Uterus (tissue), 4 donors: ENCODE data around the gene NOXO1. TPM values are rescaled to one million over a fixed set of nuclear protein-coding genes. Genes with fewer than 3 reads are reported as not detected.
"Not testable (repeated sequence)": the region's sequence is repeated elsewhere in the genome, so short reads cannot be mapped to it uniquely, and the experiment has no call there.

Experiments used
- DNase-seq, 2 donors: peaks; one replicate each; pipeline ENCODE4 v3.0.0-alpha.2; 2019 to 2020
- H3K27ac ChIP-seq, 2 donors: fragments of 200-600 bp; sonication (generic); 1 replicate in 1 of 2; 2 replicates in 1 of 2; pipeline ENCODE4 v1.5.1; 2016 to 2018
- H3K27me3 ChIP-seq, 2 donors: fragments of 200-600 bp; sonication (generic); one replicate each; pipeline ENCODE4 v1.5.1; 2018 to 2019; ENCODE audit warnings: control low read depth in 1 of 2
- H3K36me3 ChIP-seq, 2 donors: fragments of 200-600 bp; sonication (generic); one replicate each; pipeline ENCODE4 v1.5.1; 2019; ENCODE audit warnings: control low read depth in 1 of 2
- H3K4me1 ChIP-seq, 2 donors: fragments of 200-600 bp; sonication (generic); one replicate each; pipeline ENCODE4 v1.5.1; 2018 to 2019; ENCODE audit warnings: control low read depth in 1 of 2
- H3K4me3 ChIP-seq, 2 donors: fragments of 200-600 bp; sonication (generic); 1 replicate in 1 of 2; 2 replicates in 1 of 2; pipeline ENCODE4 v1.5.1; 2018 to 2019; ENCODE audit warnings: mild to moderate bottlenecking in 1 of 2
- H3K9me3 ChIP-seq, 2 donors: fragments of 200-600 bp; sonication (generic); one replicate each; pipeline ENCODE4 v1.5.1; 2019; ENCODE audit warnings: control low read depth in 1 of 2
- CTCF ChIP-seq, 4 experiments: fragments of 200-600 bp in 2 of 4; fragments of 450-650 bp in 2 of 4; sonication (generic) in 2 of 4; IDR thresholded peaks; one replicate each; pipeline ENCODE4 v1.5.1; 2016 to 2019; ENCODE audit warnings: antibody characterized with exemption in 4 of 4, mild to moderate bottlenecking in 2 of 4, moderate library complexity in 1 of 4
- POLR2A ChIP-seq, 2 donors: fragments of 450-650 bp; IDR thresholded peaks; one replicate each; pipeline ENCODE4 v1.6.1; 2016; ENCODE audit warnings: antibody characterized with exemption in 2 of 2, mild to moderate bottlenecking in 1 of 2, moderate library complexity in 1 of 2
- intact Hi-C: fragments of 100-400 bp; cut with DNase I; formaldehyde crosslinking; loops from one replicate; pipeline ENCODE4 v1.15.1; 2023; ENCODE audit warnings: low total_unique reads
- total RNA-seq, 4 donors: library from RNA; depleted of rRNA in 3 of 4; stranded (reverse); fragments of >200 nt in 3 of 4; gene quantifications; one replicate each; pipeline versions ENCODE4 v1.1.0 to v1.2.4, GENCODE V29; 2014 to 2023
- donor health status: DM: yes; HTN: yes; CAD: no.

NOXO1 gene
- total RNA-seq, 4 donors from 2014 or later, result 1.0 TPM; not detected in 3

- intact Hi-C loops, result no loop called here
- peaks cover 0 to 13% of the 10 kb centered on the region in 2 donors for H3K4me1 ChIP-seq
- H3K27ac ChIP-seq, result no peak within 1 kb of the TSS
- no peak for DNase-seq
- TF ChIP-seq POLR2A (IDR thresholded peaks at IDR 0.05) (no peak), CTCF (IDR thresholded peaks at IDR 0.05) (no peak)
- H3K27me3 ChIP-seq, result peaks cover 0 to 9% of the 10 kb centered on the region in 2 donors
- H3K4me3 ChIP-seq, result no peak within 1 kb of the TSS
- H3K36me3 ChIP-seq, result no peaks in the 10 kb centered on the region
- no peaks in the 10 kb centered on the region for H3K9me3 ChIP-seq
These were observed 38.2 kb upstream of the NOXO1 start, which contains the start of gene NPW for GRCh38 chr16:2019518-2019920. NPW (plus strand) TSS chr16:2019785.

GRCh38 chr16:2016407-2016922 is 35.2 kb upstream of the NOXO1 start:
- Histone ChIP-seq H3K36me3 (no peaks in the 10 kb centered on the region), H3K27me3 (peaks cover 0 to 9% of the 10 kb centered on the region in 2 donors), H3K27ac (no peak overlapping the region), H3K4me3 (no peak overlapping the region), H3K4me1 (peaks cover 0 to 13% of the 10 kb centered on the region in 2 donors), H3K9me3 (no peaks in the 10 kb centered on the region)
- TF ChIP-seq CTCF (IDR thresholded peaks at IDR 0.05) (no peak), POLR2A (IDR thresholded peaks at IDR 0.05) (no peak)
- DNase-seq, result no peak
- intact Hi-C loops, result no loop called here

GRCh38 chr16:2015947-2016208 is 34.6 kb upstream of the NOXO1 start:
- no peak for DNase-seq
- Histone ChIP-seq H3K27me3 (peaks cover 0 to 9% of the 10 kb centered on the region in 2 donors), H3K9me3 (no peaks in the 10 kb centered on the region), H3K36me3 (no peaks in the 10 kb centered on the region), H3K4me3 (no peak overlapping the region), H3K4me1 (peaks cover 0 to 13% of the 10 kb centered on the region in 2 donors), H3K27ac (no peak overlapping the region)
- TF ChIP-seq CTCF (IDR thresholded peaks at IDR 0.05), result no peak
- TF ChIP-seq POLR2A (IDR thresholded peaks at IDR 0.05), result no peak
- intact Hi-C loops, result no loop called here

GRCh38 chr16:2015117-2015946 is 34.1 kb upstream of the NOXO1 start:
- no peak overlapping the region for H3K27ac ChIP-seq
- peaks cover 0 to 10% of the 10 kb centered on the region in 2 donors for H3K4me1 ChIP-seq
- TF ChIP-seq POLR2A (IDR thresholded peaks at IDR 0.05) (no peak), CTCF (IDR thresholded peaks at IDR 0.05) (no peak)
- H3K9me3 ChIP-seq, result no peaks in the 10 kb centered on the region
- intact Hi-C loops, result no loop called here
- no peak overlapping the region for H3K4me3 ChIP-seq
- H3K36me3 ChIP-seq, result no peaks in the 10 kb centered on the region
- peaks cover 0 to 5% of the 10 kb centered on the region in 2 donors for H3K27me3 ChIP-seq
- no peak for DNase-seq

GRCh38 chr16:2013527-2013926 is 32.3 kb upstream of the NOXO1 start:
- Histone ChIP-seq H3K4me1 (peaks cover 0 to 5% of the 10 kb centered on the region in 2 donors), H3K36me3 (no peaks in the 10 kb centered on the region), H3K4me3 (no peak overlapping the region), H3K27ac (no peak overlapping the region), H3K27me3 (no peaks in the 10 kb centered on the region), H3K9me3 (no peaks in the 10 kb centered on the region)
- TF ChIP-seq POLR2A (IDR thresholded peaks at IDR 0.05) (no peak), CTCF (IDR thresholded peaks at IDR 0.05) (no peak)
- no peak for DNase-seq
- intact Hi-C loops, result no loop called here

GRCh38 chr16:2011726-2012125 is 30.5 kb upstream of the NOXO1 start:
- H3K27ac ChIP-seq, H3K27me3 ChIP-seq, H3K4me3 ChIP-seq, H3K9me3 ChIP-seq, intact Hi-C loops, DNase-seq, H3K36me3 ChIP-seq: not testable (repeated sequence)
- peaks cover 0 to 21% of the 10 kb centered on the region in 2 donors for H3K4me1 ChIP-seq
